Fibroblast of the aortic adventitia (primary cell): ENCODE data around the gene POLR1H. TPM values are rescaled to one million over a fixed set of nuclear protein-coding genes. Genes with fewer than 3 reads are reported as not detected.

Experiments used
- DNase-seq: peaks from one replicate; pipeline ENCODE4 v3.0.0-alpha.2; 2010; ENCODE audit warnings: low read depth
- H3K4me3 ChIP-seq: 2 replicates; pipeline ENCODE4 v1.5.1; 2011; ENCODE audit warnings: low read depth, mild to moderate bottlenecking, control low read depth, low read length, moderate library complexity
- total RNA-seq: library from RNA; depleted of rRNA; stranded (reverse); fragments of >200 nt; gene quantifications from 2 replicates; pipeline ENCODE4 v1.2.3, GENCODE V29; 2012; ENCODE audit warnings: low replicate concordance
- TF ChIP-seq, protein P1 (sequence below): IDR thresholded peaks from 2 replicates; pipeline ENCODE4 v1.5.1; 2011; ENCODE audit warnings: mild to moderate bottlenecking, low read length, control low read depth, inconsistent platforms; ENCODE audit not compliant: insufficient read depth

POLR1H gene
- total RNA-seq, 1 donor = 18.3 TPM

DNA sequence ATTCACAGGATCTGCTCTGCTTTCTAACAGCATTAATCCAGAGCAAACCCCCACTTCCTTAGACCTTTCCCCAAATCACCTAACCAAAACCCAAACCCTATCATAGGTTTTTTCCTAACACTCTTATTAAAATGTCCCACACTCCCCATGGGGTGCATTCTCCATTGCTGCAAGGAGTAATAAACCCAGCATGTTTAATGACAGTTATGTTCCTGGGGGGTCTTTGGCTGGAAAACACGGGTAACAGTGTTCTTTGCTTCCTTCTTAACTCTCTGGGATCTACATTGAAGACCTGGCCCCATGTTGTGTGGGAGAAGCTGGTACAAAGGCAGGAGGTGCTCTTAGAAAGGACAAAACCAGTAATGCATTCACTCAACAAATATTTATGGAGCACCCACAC lies 35.8 kb downstream of the POLR1H start:
- no peak for DNase-seq
- TF ChIP-seq, protein P1, sequence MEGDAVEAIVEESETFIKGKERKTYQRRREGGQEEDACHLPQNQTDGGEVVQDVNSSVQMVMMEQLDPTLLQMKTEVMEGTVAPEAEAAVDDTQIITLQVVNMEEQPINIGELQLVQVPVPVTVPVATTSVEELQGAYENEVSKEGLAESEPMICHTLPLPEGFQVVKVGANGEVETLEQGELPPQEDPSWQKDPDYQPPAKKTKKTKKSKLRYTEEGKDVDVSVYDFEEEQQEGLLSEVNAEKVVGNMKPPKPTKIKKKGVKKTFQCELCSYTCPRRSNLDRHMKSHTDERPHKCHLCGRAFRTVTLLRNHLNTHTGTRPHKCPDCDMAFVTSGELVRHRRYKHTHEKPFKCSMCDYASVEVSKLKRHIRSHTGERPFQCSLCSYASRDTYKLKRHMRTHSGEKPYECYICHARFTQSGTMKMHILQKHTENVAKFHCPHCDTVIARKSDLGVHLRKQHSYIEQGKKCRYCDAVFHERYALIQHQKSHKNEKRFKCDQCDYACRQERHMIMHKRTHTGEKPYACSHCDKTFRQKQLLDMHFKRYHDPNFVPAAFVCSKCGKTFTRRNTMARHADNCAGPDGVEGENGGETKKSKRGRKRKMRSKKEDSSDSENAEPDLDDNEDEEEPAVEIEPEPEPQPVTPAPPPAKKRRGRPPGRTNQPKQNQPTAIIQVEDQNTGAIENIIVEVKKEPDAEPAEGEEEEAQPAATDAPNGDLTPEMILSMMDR = no peak
- no peak overlapping the region for H3K4me3 ChIP-seq

DNA sequence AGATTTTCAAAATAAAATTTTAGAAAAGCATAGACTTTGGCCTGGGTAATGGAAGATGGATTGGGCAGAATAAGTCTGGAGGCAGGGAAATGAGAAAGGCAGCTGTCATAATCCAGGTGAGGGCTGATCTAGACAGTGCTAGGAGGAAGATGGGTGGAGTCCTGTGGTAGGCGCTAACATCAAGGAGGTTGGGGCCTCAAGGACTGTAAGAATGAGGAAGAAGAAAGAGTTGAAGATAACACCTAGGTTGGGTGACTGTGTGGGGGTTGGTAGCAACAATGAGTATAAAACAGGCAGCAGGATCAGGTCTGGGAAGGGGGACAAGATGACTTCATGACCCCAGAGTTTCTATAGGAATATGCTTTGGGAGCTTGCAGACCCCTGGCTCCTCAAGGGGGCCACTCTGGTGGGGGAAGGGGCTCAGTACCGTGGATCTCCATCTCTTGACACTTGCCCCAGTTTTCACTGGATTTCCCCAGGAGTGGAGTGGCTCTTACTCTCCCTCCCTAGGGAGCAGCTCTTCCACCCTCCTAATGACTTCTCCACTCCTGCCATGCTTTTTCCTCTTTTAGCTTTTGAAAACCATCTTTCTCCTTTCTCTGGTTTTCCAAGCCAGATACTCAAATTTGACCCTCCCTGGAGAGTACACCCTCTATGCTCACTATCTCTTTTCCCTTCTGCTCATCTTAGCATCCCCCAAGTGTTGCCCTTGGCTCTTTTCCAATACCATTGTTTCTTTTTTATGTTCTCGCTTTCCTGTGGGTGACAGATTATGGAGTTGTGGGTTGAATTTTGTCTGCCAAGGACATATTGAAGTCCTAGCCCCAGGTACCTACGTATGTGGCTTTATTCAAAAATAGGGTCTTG lies 37.1 kb downstream of the POLR1H start:
- H3K4me3 ChIP-seq = no peak overlapping the region
- DNase-seq = no peak
- TF ChIP-seq, protein P1 = no peak

DNA sequence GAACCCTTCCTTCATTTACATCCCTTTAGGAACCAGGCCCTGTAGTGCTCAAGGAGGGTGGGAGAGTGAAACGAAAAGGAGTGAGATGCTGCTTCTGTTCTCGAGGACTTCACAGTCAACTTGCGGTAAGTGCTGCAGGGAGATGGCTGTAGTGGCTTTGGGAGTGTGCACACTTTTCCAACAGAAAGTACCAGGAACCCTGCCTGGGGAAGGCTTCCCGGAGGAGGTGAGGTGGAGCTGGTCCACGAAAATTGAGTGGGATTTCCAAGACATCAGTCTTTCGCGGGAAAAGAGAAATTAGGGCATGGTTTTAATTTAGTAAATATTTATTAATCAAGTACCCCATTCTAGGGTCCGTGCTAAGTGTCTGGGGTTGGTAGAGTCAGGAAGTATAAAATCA lies 39.1 kb downstream of the POLR1H start:
- TF ChIP-seq, protein P1 = no peak
- no peak for DNase-seq
- no peak overlapping the region for H3K4me3 ChIP-seq

DNA sequence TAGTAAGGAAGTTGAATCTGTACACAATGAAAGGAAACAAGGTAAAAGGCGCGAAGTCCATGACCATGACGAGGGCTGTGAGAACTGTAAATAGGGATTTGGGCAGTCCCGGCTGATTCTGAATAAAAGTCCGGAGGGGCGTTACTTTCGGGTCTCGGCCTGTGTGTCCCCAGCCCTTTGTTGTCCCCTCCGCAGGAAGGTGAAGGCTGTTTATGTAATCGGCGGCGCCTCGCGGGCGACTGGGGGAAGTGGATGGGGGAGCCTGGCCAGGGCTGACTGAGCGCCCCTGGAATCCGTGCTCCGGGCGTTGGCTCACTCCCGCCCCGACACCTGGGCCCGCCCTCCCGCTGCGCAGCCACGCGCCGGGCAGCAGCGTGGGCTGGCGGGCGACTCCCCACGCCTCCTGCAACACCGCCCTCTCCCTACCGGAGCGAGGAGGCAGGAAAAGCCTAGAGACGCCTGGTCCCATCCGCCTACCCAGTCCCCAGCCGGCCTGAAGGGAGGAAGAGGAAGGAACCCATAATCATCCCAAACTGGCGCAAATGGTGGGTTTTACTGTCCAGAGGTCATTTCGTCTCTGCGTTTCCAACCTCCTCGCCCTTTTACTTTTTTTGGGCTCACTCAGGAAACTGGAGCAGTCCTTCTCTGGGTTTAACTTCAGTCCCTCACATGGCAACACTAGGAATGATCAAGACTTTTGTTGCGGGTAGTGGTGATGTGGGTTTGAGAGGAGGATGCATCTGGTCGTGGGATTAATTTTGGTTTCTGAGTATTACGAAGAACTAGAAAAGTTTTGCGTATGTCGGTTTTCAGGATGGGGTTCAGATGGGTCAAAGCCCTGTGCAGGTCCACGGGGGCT lies 39.7 kb downstream of the POLR1H start:
- DNase-seq = no peak
- TF ChIP-seq, protein P1 = no peak
- peak overlapping the region; percentile 49 for H3K4me3 ChIP-seq

DNA sequence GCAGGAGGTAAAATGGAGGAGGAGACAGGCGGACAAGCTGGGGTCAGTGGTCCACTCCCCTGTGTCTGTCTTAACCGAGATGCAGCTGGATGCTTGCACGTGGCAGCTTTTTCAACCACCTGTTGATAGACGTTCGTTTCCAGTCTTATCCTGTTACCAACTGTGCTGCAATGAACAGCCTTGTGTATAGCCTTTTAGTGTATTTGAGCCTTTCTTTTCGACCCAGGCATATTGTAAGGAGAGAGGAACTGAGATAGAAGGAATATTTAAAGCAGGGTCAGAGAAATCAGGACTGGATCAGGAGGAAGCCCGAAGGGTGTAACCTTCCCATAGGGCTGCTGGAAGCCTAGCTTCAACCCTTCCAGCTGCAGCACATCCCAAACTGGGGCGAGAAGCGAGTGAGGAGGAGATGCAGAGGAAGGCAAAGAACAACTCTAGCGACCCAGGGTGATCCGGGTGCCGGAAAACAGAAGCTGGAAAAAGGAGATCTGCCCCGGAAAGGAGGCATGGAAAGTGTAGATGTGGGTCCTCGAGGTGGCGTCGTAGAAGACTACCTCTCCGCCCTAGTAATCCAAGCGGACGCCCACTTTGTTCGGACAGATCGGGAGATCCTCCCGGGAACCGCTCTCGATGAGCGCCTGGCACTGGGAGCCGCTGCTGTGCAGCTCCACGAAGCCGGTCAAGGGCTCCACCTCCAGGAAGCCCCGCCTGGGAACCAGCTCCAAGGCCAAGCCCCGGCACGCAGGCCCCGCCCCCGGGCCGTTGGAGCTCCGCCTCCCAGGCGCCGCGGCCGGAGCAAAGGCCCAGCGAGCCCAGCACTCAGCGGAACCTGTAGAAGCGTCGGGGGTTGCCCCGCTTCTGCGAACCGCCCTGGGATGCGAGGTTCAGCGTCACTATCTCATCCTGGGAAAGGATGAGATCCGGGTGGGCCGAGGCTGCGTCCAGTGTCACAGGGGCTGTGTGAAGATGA lies 40.7 kb downstream of the POLR1H start:
- peak; percentile 77 for DNase-seq
- H3K4me3 ChIP-seq = peak overlapping the region; percentile 63
- TF ChIP-seq, protein P1 = no peak

DNA sequence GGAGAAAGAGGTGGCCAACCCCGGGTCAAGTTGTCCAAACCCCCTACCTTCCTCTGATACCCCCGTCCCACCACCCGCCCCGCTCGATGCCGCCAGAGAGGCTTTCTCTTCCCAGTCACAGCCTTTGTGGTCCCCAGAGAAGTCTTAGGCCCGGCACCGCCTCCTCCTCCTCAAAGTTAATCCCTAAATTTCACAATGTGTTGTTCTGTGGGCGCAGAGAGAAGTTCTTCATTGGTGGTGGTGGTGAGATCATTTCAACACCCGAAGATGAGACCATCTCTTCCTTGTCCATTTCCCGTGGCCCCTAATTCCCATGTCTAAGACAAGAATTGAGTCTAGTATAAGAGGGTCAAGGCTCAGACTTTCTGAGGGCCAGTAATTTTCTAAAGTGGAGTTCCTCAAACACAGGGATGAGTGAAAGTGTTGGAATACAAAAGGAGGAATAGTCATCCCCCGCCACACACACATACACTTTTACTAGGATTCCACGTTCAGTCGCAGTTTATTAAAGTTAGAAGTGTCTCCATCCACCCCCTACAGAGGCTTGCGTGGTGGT lies 41.4 kb downstream of the POLR1H start:
- TF ChIP-seq, protein P1 = no peak
- DNase-seq = no peak
- peak overlapping the region; percentile 50 for H3K4me3 ChIP-seq
